ENCODE results near the gene CPA4. TPM values are rescaled to one million over a fixed set of nuclear protein-coding genes. Genes with fewer than 3 reads are reported as not detected.

The CPA4 gene
- total RNA-seq, 2 donors from 2014 or later = 0.23 TPM; not detected in 1

- Histone ChIP-seq H3K36me3 (no peaks in the 10 kb centered on the region), H3K27me3 (replicated peaks; ENCODE audit: insufficient read depth) (no peaks in the 10 kb centered on the region), H3K4me3 (no peak overlapping the region), H3K4me1 (replicated peaks) (no peaks in the 10 kb centered on the region), H3K9me3 (no peaks in the 10 kb centered on the region), H3K27ac (no peak overlapping the region)
- 100% methylated on average over 2 of the region's 2 CpGs for WGBS
- TF ChIP-seq CTCF (IDR thresholded peaks at IDR 0.05) (no peak), POLR2AphosphoS5 (IDR thresholded peaks at IDR 0.05) (no peak), POLR2A (IDR thresholded peaks at IDR 0.05) (no peak)
- intact Hi-C loops (cut with DNase I) = loop anchor here (5.0 kb wide), 1 partner anchor 443 kb away; no protein-coding TSS in a partner anchor
- no peak for DNase-seq (ENCODE audit: low spot score)
Measured at GRCh38 chr7:130279286-130279685, 13.7 kb upstream of the CPA4 start.

- H3K4me1 ChIP-seq (replicated peaks) = no peaks in the 10 kb centered on the region
- H3K27me3 ChIP-seq (replicated peaks; ENCODE audit: insufficient read depth) = no peaks in the 10 kb centered on the region
- H3K27ac ChIP-seq = no peak overlapping the region
- DNase-seq (ENCODE audit: low spot score) = no peak
- H3K9me3 ChIP-seq = no peaks in the 10 kb centered on the region
- H3K36me3 ChIP-seq = no peaks in the 10 kb centered on the region
- TF ChIP-seq POLR2AphosphoS5 (IDR thresholded peaks at IDR 0.05) (no peak), POLR2A (IDR thresholded peaks at IDR 0.05) (no peak), CTCF (IDR thresholded peaks at IDR 0.05) (no peak)
- 100% methylated on average over 1 of the region's 1 CpG for WGBS
- intact Hi-C loops (cut with DNase I) = loop anchor here (5.0 kb wide), 1 partner anchor 442 kb away; no protein-coding TSS in a partner anchor
- no peak overlapping the region for H3K4me3 ChIP-seq
Measured at GRCh38 chr7:130279906-130280305, 13.1 kb upstream of the CPA4 start.

- H3K4me1 ChIP-seq (replicated peaks) = no peaks in the 10 kb centered on the region
- WGBS = 60% methylated on average over 1 of the region's 1 CpG
- no peak overlapping the region for H3K4me3 ChIP-seq
- no peaks in the 10 kb centered on the region for H3K27me3 ChIP-seq (replicated peaks; ENCODE audit: insufficient read depth)
- H3K27ac ChIP-seq = no peak overlapping the region
- H3K9me3 ChIP-seq = no peaks in the 10 kb centered on the region
- intact Hi-C loops (cut with DNase I) = no loop called here
- TF ChIP-seq CTCF (IDR thresholded peaks at IDR 0.05) (no peak), POLR2A (IDR thresholded peaks at IDR 0.05) (no peak), POLR2AphosphoS5 (IDR thresholded peaks at IDR 0.05) (no peak)
- DNase-seq (ENCODE audit: low spot score) = no peak
- no peaks in the 10 kb centered on the region for H3K36me3 ChIP-seq
Measured at GRCh38 chr7:130281260-130281659, 11.7 kb upstream of the CPA4 start.

GRCh38 chr7:130286881-130287280 lies 6.1 kb upstream of the CPA4 start:
- Histone ChIP-seq H3K36me3 (no peaks in the 10 kb centered on the region), H3K27me3 (replicated peaks; ENCODE audit: insufficient read depth) (no peaks in the 10 kb centered on the region), H3K4me3 (no peak overlapping the region), H3K27ac (no peak overlapping the region), H3K9me3 (no peaks in the 10 kb centered on the region), H3K4me1 (replicated peaks) (no peaks in the 10 kb centered on the region)
- 67% methylated on average over 1 of the region's 1 CpG for WGBS
- intact Hi-C loops (cut with DNase I) = no loop called here
- no peak for DNase-seq (ENCODE audit: low spot score)
- TF ChIP-seq CTCF (IDR thresholded peaks at IDR 0.05) (no peak), POLR2A (IDR thresholded peaks at IDR 0.05) (no peak), POLR2AphosphoS5 (IDR thresholded peaks at IDR 0.05) (no peak)

GRCh38 chr7:130288168-130288567 lies 4.8 kb upstream of the CPA4 start:
- no peaks in the 10 kb centered on the region for H3K36me3 ChIP-seq
- no peak for DNase-seq (ENCODE audit: low spot score)
- H3K27me3 ChIP-seq (replicated peaks; ENCODE audit: insufficient read depth) = no peaks in the 10 kb centered on the region
- no peaks in the 10 kb centered on the region for H3K9me3 ChIP-seq
- WGBS = 96% methylated on average over 4 of the region's 4 CpGs
- intact Hi-C loops (cut with DNase I) = no loop called here
- H3K4me3 ChIP-seq = no peak overlapping the region
- no peaks in the 10 kb centered on the region for H3K4me1 ChIP-seq (replicated peaks)
- no peak overlapping the region for H3K27ac ChIP-seq
- no peak for TF ChIP-seq CTCF (IDR thresholded peaks at IDR 0.05)
- TF ChIP-seq POLR2AphosphoS5 (IDR thresholded peaks at IDR 0.05) = no peak
- TF ChIP-seq POLR2A (IDR thresholded peaks at IDR 0.05) = no peak
